GM12878 (cell line): ENCODE measurements around the gene MARCHF9. TPM values are rescaled to one million over a fixed set of nuclear protein-coding genes. Genes with fewer than 3 reads are reported as not detected.

Experiments used
- BMI1 ChIP-seq: fragments of 450-650 bp; IDR thresholded peaks from 2 replicates; pipeline ENCODE4 v1.6.1; 2016; ENCODE audit warnings: mild to moderate bottlenecking, moderate library complexity, borderline replicate concordance
- CHD2 ChIP-seq: IDR thresholded peaks from 2 replicates; pipeline ENCODE4 v1.6.1; 2011; ENCODE audit warnings: low read depth, low read length, improper control_type of control experiment, borderline replicate concordance
- CHD4 ChIP-seq: fragments of 200-600 bp; sonication (generic); IDR thresholded peaks from 2 replicates; pipeline ENCODE4 v1.6.1; 2016; ENCODE audit warnings: mild to moderate bottlenecking
- FOXK2 ChIP-seq: fragments of 450-650 bp; IDR thresholded peaks from 2 replicates; pipeline ENCODE4 v1.6.1; 2017; ENCODE audit warnings: mild to moderate bottlenecking, moderate library complexity
- HDAC2 ChIP-seq: fragments of 200-600 bp; sonication (generic); IDR thresholded peaks from 2 replicates; pipeline ENCODE4 v1.6.1; 2017
- MEF2A ChIP-seq: IDR thresholded peaks from 2 replicates; pipeline ENCODE4 v1.6.1; 2011; ENCODE audit warnings: low read depth, mild to moderate bottlenecking, low read length, moderate library complexity; ENCODE audit not compliant: insufficient read depth
- NR2F1 ChIP-seq: fragments of 450-650 bp; conservative IDR thresholded peaks from 2 replicates; pipeline ENCODE4 v1.6.1; 2017; ENCODE audit warnings: mild to moderate bottlenecking
- PAX8 ChIP-seq: fragments of 450-650 bp; IDR thresholded peaks from 2 replicates; pipeline ENCODE4 v1.6.1; 2017; ENCODE audit warnings: mild to moderate bottlenecking, moderate library complexity
- RB1 ChIP-seq: fragments of 450-650 bp; formaldehyde crosslinking; IDR thresholded peaks from 2 replicates; pipeline ENCODE4 v1.6.1; 2017; ENCODE audit warnings: mild to moderate bottlenecking, borderline replicate concordance
- RCOR1 ChIP-seq: conservative IDR thresholded peaks from 2 replicates; pipeline ENCODE4 v1.6.1; 2012; ENCODE audit warnings: low read depth, low read length, improper control_type of control experiment
- SPI1 ChIP-seq: IDR thresholded peaks from 2 replicates; pipeline ENCODE4 v1.6.1; 2011; ENCODE audit warnings: low read depth, mild to moderate bottlenecking, low read length, moderate library complexity, borderline replicate concordance; ENCODE audit not compliant: insufficient read depth
- ZNF207 ChIP-seq: fragments of 450-650 bp; IDR thresholded peaks from 2 replicates; pipeline ENCODE4 v1.6.1; 2014; ENCODE audit warnings: antibody characterized with exemption, mild to moderate bottlenecking, borderline replicate concordance
- ZNF384 ChIP-seq: IDR thresholded peaks from 2 replicates; pipeline ENCODE4 v1.6.1; 2012; ENCODE audit warnings: low read depth, mild to moderate bottlenecking, low read length, improper control_type of control experiment, borderline replicate concordance
- polyA plus RNA-seq, 11 experiments: library from polyadenylated mRNA; depleted of rRNA in 4 of 11; unstranded in 6 of 11; stranded (reverse) in 5 of 11; fragments of >200 nt; fragmentation: Nextera tagmentation in 4 of 11; fragmentation: Illumina TruSeq in 1 of 11; extraction: Ambion mirVana in 4 of 11; extraction: Trizol in 1 of 11; gene quantifications; 1 replicate in 1 of 11; 2 replicates in 10 of 11; pipeline versions ENCODE4 v1.2.1 to v1.2.3, GENCODE V29; 2011 to 2016; ENCODE audit warnings: inconsistent platforms in 2 of 11, missing spikeins in 2 of 11, low read depth in 1 of 11
- total RNA-seq, 4 experiments: library from RNA; depleted of rRNA in 3 of 4; stranded (reverse); fragments of >200 nt in 3 of 4; fragmentation: Illumina TruSeq in 1 of 4; extraction: Trizol in 1 of 4; gene quantifications; 2 replicates each; pipeline versions ENCODE4 v1.2.1 to v1.2.3, GENCODE V29; 2013 to 2021
- TF ChIP-seq, protein P1 (sequence below): fragments of 450-650 bp; IDR thresholded peaks from 2 replicates; pipeline ENCODE4 v1.6.1; 2017; ENCODE audit warnings: mild to moderate bottlenecking, low read depth, inconsistent platforms; ENCODE audit not compliant: poor library complexity, severe bottlenecking
- TF ChIP-seq, protein P2 (sequence below): IDR thresholded peaks from 2 replicates; pipeline ENCODE4 v1.6.1; 2011; ENCODE audit warnings: borderline replicate concordance, low read depth, mild to moderate bottlenecking, moderate library complexity, low read length; ENCODE audit not compliant: insufficient read depth, poor library complexity, severe bottlenecking
- TF ChIP-seq, protein P3 (sequence below): fragments of 450-650 bp; IDR thresholded peaks from 2 replicates; pipeline ENCODE4 v1.6.1; 2017; ENCODE audit warnings: mild to moderate bottlenecking, moderate library complexity
- TF ChIP-seq, protein P4 (sequence below): IDR thresholded peaks from 2 replicates; pipeline ENCODE4 v1.6.1; 2012; ENCODE audit warnings: low read length, inconsistent platforms
- TF ChIP-seq, protein P5 (sequence below): fragments of 450-650 bp; IDR thresholded peaks from 2 replicates; pipeline ENCODE4 v1.6.1; 2017; ENCODE audit warnings: low read depth, mild to moderate bottlenecking, moderate library complexity

MARCHF9 gene
- total and polyA plus RNA-seq, 10 of the 15 experiments (the other 5 are each of a cell fraction or from before 2014, with no cell fraction given), result 2.4 to 29.3 (median 13.0) TPM

DNA sequence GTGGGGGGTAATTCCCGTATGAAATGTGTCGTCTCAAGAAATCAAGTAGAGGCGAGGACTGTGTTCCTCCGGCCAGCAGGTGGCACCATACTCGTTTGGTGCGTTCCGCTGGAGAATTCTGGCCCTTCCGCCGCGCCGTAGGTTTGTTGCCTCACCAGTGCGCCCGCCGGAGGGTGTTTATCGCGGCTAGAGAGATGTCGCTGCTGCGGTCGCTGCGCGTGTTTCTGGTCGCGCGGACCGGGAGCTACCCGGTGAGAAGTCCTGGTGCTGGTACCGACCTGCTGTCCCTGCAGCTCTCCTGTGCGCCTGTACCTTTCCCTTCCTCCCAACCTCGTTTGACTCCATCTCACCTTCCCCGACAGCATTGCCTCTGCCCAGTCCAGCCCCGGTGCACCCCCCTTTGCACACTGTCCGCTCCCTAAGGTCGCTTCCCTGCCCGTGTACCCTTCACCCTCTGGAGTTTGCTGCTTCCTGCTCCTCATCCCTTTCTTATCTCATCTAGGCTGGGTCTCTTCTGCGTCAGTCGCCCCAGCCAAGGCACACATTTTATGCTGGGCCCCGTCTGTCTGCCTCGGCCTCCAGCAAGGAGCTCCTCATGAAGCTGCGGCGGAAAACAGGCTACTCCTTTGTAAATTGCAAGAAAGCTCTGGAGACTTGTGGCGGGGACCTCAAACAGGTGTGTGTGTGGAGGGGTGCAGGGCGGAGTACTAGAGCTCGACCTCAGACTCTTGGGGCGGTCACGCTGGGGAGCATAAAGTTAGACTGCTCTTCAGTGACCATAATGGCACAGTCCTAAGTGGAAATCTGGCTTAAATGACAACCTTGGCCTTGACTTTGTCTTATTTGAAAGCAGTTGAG lies 27.9 kb downstream of the MARCHF9 start, which contains the start of gene TSFM (continued):
- TF ChIP-seq, protein P1, sequence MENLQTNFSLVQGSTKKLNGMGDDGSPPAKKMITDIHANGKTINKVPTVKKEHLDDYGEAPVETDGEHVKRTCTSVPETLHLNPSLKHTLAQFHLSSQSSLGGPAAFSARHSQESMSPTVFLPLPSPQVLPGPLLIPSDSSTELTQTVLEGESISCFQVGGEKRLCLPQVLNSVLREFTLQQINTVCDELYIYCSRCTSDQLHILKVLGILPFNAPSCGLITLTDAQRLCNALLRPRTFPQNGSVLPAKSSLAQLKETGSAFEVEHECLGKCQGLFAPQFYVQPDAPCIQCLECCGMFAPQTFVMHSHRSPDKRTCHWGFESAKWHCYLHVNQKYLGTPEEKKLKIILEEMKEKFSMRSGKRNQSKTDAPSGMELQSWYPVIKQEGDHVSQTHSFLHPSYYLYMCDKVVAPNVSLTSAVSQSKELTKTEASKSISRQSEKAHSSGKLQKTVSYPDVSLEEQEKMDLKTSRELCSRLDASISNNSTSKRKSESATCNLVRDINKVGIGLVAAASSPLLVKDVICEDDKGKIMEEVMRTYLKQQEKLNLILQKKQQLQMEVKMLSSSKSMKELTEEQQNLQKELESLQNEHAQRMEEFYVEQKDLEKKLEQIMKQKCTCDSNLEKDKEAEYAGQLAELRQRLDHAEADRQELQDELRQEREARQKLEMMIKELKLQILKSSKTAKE, result no peak
- TF ChIP-seq RCOR1 (no peak), BMI1 (no peak), CHD4 (no peak), PAX8 (no peak), SPI1 (0 out of 2 replicates have a peak, but pooled peaks have one; percentile 1), FOXK2 (peak; percentile 85), RB1 (peak; percentile 80), MEF2A (peak; percentile 75; the same call in 1 of the 2 replicates), HDAC2 (no peak), ZNF384 (no peak), CHD2 (peak; percentile 68), NR2F1 (no peak), ZNF207 (peak; percentile 78; the same call in 1 of the 2 replicates)
- TF ChIP-seq, protein P2, sequence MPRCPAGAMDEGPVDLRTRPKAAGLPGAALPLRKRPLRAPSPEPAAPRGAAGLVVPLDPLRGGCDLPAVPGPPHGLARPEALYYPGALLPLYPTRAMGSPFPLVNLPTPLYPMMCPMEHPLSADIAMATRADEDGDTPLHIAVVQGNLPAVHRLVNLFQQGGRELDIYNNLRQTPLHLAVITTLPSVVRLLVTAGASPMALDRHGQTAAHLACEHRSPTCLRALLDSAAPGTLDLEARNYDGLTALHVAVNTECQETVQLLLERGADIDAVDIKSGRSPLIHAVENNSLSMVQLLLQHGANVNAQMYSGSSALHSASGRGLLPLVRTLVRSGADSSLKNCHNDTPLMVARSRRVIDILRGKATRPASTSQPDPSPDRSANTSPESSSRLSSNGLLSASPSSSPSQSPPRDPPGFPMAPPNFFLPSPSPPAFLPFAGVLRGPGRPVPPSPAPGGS, result no peak
- TF ChIP-seq, protein P3, sequence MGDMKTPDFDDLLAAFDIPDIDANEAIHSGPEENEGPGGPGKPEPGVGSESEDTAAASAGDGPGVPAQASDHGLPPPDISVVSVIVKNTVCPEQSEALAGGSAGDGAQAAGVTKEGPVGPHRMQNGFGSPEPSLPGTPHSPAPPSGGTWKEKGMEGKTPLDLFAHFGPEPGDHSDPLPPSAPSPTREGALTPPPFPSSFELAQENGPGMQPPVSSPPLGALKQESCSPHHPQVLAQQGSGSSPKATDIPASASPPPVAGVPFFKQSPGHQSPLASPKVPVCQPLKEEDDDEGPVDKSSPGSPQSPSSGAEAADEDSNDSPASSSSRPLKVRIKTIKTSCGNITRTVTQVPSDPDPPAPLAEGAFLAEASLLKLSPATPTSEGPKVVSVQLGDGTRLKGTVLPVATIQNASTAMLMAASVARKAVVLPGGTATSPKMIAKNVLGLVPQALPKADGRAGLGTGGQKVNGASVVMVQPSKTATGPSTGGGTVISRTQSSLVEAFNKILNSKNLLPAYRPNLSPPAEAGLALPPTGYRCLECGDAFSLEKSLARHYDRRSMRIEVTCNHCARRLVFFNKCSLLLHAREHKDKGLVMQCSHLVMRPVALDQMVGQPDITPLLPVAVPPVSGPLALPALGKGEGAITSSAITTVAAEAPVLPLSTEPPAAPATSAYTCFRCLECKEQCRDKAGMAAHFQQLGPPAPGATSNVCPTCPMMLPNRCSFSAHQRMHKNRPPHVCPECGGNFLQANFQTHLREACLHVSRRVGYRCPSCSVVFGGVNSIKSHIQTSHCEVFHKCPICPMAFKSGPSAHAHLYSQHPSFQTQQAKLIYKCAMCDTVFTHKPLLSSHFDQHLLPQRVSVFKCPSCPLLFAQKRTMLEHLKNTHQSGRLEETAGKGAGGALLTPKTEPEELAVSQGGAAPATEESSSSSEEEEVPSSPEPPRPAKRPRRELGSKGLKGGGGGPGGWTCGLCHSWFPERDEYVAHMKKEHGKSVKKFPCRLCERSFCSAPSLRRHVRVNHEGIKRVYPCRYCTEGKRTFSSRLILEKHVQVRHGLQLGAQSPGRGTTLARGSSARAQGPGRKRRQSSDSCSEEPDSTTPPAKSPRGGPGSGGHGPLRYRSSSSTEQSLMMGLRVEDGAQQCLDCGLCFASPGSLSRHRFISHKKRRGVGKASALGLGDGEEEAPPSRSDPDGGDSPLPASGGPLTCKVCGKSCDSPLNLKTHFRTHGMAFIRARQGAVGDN, result no peak
- TF ChIP-seq, protein P4, sequence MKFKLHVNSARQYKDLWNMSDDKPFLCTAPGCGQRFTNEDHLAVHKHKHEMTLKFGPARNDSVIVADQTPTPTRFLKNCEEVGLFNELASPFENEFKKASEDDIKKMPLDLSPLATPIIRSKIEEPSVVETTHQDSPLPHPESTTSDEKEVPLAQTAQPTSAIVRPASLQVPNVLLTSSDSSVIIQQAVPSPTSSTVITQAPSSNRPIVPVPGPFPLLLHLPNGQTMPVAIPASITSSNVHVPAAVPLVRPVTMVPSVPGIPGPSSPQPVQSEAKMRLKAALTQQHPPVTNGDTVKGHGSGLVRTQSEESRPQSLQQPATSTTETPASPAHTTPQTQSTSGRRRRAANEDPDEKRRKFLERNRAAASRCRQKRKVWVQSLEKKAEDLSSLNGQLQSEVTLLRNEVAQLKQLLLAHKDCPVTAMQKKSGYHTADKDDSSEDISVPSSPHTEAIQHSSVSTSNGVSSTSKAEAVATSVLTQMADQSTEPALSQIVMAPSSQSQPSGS, result peak; percentile 22; the same call in 1 of the 2 replicates
- TF ChIP-seq, protein P5, sequence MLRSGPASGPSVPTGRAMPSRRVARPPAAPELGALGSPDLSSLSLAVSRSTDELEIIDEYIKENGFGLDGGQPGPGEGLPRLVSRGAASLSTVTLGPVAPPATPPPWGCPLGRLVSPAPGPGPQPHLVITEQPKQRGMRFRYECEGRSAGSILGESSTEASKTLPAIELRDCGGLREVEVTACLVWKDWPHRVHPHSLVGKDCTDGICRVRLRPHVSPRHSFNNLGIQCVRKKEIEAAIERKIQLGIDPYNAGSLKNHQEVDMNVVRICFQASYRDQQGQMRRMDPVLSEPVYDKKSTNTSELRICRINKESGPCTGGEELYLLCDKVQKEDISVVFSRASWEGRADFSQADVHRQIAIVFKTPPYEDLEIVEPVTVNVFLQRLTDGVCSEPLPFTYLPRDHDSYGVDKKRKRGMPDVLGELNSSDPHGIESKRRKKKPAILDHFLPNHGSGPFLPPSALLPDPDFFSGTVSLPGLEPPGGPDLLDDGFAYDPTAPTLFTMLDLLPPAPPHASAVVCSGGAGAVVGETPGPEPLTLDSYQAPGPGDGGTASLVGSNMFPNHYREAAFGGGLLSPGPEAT, result peak; percentile 99
